ENCODE data around the gene FAM117B.
"Not testable (repeated sequence)": the region's sequence is repeated elsewhere in the genome, so short reads cannot be mapped to it uniquely, and the experiment has no call there.

FAM117B gene

DNA sequence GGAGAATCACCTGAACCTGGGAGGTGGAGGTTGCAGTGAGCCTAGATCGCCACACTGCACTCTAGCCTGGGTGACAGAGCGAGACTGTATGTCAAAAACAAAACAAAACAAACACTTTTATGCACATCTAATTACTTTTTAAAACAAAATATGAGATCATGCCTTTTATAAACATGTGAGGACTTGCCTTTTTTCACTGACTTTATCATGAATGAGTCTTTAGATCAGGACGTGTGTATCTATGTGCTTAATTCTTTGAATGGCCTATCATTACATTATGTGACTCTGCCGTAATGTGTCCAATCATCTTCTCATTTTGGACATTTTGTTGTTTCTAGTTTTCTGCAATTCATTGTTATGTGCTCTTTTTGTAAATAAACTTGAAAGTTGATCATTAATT is 58.7 kb downstream of the FAM117B start:
- Mint-ChIP-seq H3K36me3 (ENCODE audit: insufficient read depth) (peaks cover 5% of the 10 kb centered on the region), H3K4me3 (no peak overlapping the region), H3K4me1 (ENCODE audit: low read depth in 2 of 2) (peaks cover 0 to 5% of the 10 kb centered on the region in 2 donors), H3K9me3 (no peaks in the 10 kb centered on the region), H3K27ac (no peak overlapping the region), H3K27me3 (no peaks in the 10 kb centered on the region)
- DNase-seq (no peak), ATAC-seq (replicated peaks) (no peak)

DNA sequence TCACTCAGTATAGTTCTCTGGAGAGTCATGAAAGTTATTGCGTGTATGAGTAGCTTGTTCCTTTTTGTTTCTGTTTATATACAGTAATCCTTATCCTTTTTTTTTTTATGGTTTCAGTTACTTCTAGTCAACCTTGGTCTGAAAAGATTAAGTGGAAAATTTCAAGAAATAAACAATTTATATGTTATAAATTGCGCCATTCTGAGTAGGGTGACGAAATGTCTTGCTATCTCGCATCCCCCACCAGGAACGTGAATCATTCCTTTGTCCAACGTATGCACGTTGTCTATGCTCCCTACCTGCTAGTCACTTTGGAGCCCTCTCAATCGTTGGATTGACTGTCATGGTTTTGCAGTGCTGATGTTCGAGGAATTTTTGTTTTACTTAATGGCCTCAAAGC is 60.4 kb downstream of the FAM117B start:
- Mint-ChIP-seq H3K36me3 (ENCODE audit: insufficient read depth) (peaks cover 10% of the 10 kb centered on the region), H3K4me1 (ENCODE audit: low read depth in 2 of 2) (peaks cover 5 to 10% of the 10 kb centered on the region in 2 donors), H3K27me3 (no peaks in the 10 kb centered on the region), H3K4me3 (no peak overlapping the region), H3K27ac (no peak overlapping the region), H3K9me3 (no peaks in the 10 kb centered on the region)
- ATAC-seq (replicated peaks) (no peak), DNase-seq (no peak)

DNA sequence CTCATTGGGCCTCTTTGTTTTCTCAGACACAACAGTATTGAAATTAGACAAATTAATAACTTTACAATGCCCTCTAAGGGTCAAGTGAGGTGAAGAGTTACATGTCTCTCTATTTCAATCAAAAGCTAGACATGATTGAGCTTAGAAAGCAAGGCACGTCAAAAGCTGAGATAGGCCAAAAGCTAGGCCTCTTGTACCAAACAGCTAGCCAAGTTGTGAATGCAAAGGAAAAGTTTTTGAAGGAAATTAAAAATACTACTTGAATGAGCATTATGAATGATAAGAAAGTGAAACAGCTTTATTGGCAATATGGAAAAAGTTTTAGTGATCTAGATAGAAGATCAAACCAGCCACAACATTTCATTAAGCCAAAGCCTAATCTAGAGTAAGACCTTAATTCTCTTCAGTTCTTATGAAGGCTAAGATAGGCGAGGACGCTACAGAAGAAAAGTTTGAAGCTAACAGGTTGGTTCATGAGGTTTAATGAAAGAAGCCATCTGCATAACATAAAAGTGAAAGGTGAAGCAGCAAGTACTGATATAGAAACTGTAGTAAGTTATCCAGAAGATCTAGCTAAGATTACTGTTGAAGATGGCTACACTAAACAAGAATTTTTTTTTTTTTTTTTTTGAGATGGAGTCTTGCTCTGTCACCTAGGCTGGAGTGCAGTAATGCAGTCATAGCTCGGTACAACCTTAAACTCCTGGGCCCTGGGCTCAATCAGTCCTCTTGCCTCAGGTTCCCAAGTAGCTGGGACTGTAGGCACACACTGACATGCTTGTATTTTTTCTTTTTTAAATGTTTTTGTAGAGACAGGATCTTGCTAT is 65.5 kb downstream of the FAM117B start:
- Mint-ChIP-seq H3K36me3 (ENCODE audit: insufficient read depth) (peaks cover 10% of the 10 kb centered on the region), H3K9me3 (no peaks in the 10 kb centered on the region), H3K4me1 (ENCODE audit: low read depth in 2 of 2) (peaks cover 16 to 18% of the 10 kb centered on the region in 2 donors), H3K27me3 (no peaks in the 10 kb centered on the region), H3K27ac (peak overlapping the region in 1 of 2 donors; percentile 9), H3K4me3 (no peak overlapping the region)
- DNase-seq (no peak), ATAC-seq (replicated peaks) (no peak)

- Mint-ChIP-seq H3K27ac (no peak overlapping the region), H3K4me3 (no peak overlapping the region), H3K9me3 (no peaks in the 10 kb centered on the region), H3K27me3 (no peaks in the 10 kb centered on the region), H3K36me3 (ENCODE audit: insufficient read depth) (peaks cover 10% of the 10 kb centered on the region), H3K4me1 (ENCODE audit: low read depth in 2 of 2) (peaks cover 21 to 24% of the 10 kb centered on the region in 2 donors)
- DNase-seq (no peak), ATAC-seq (replicated peaks) (no peak)
Measured at GRCh38 chr2:202703091-202703490, 68.3 kb downstream of the FAM117B start.

DNA sequence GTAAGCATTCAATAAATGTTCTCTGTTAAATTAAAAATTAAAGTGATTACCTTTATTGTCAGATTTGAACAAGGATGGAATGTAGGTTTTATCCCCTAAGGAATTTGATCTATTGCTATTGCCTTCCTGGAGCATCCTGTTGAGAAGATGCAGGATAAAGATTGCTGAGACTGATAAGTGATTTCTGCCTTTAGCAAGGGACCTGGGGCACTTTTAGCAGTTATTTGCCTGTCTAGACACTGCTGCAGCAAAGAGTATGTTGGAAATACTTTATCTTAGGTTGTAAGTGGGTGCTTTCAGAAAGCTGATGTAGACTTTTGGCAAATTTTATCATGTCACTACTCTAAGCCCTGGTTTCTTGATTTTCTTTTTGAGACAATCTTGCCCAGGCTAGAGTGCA is 69.5 kb downstream of the FAM117B start:
- H3K27ac Mint-ChIP-seq, result no peak overlapping the region

GRCh38 chr2:202705446-202706020 is 70.8 kb downstream of the FAM117B start:
- H3K27me3 Mint-ChIP-seq, result no peaks in the 10 kb centered on the region
- H3K9me3 Mint-ChIP-seq, result no peaks in the 10 kb centered on the region
- H3K27ac Mint-ChIP-seq, result peak overlapping the region in 1 of 2 donors; percentile 57
- ATAC-seq (replicated peaks) (no peak), DNase-seq (no peak)
- H3K4me1 Mint-ChIP-seq (ENCODE audit: low read depth in 2 of 2), result peaks cover 16 to 28% of the 10 kb centered on the region in 2 donors
- H3K4me3 Mint-ChIP-seq, result no peak overlapping the region
- peaks cover 16% of the 10 kb centered on the region for H3K36me3 Mint-ChIP-seq (ENCODE audit: insufficient read depth)

More for the DNA sequence above, 69.5 kb downstream of the FAM117B start:
- no peak for ATAC-seq (replicated peaks)
- Mint-ChIP-seq H3K4me3 (no peak overlapping the region), H3K9me3 (no peaks in the 10 kb centered on the region), H3K36me3 (ENCODE audit: insufficient read depth) (peaks cover 10% of the 10 kb centered on the region), H3K4me1 (ENCODE audit: low read depth in 2 of 2) (peaks cover 21 to 24% of the 10 kb centered on the region in 2 donors), H3K27me3 (no peaks in the 10 kb centered on the region)
- DNase-seq, result no peak

- not testable (repeated sequence) for H3K27ac Mint-ChIP-seq
Measured at GRCh38 chr2:202714971-202715935, 80.5 kb downstream of the FAM117B start.

DNA sequence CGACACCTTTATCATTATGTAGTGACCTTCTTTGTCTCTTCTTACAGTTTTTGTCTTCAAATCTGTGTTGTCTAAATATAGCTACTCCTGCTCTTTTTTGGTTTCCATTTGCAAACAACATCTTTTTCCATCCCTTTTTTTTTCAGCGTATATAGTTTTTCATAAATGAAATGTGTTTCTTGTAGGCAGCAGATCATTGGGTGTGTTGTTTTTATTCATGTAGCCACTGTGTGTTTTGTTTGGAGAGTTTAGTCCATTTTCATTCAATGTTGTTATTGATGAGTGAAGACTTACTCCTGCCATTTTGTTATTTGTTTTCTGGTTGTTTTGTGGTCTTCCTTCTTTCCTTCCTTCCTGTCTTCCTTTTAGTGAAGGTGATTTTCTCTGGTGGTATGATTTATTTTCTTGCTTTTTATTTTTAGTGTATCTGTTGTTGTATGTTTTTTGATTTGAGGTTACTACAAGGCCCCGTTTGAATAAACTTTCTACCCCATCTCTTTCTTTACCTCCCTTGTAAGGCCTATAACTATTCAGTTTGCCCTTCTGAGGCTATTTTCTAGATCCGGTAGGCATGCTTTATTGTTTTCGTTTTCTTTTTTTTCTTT is 81.4 kb downstream of the FAM117B start:
- DNase-seq, result no peak
- H3K4me3 Mint-ChIP-seq, result no peak overlapping the region
- H3K27ac Mint-ChIP-seq, result no peak overlapping the region
- peaks cover 5 to 20% of the 10 kb centered on the region in 2 donors for H3K9me3 Mint-ChIP-seq
- no peaks in the 10 kb centered on the region for H3K36me3 Mint-ChIP-seq (ENCODE audit: insufficient read depth)
- no peak for ATAC-seq (replicated peaks)
- H3K4me1 Mint-ChIP-seq (ENCODE audit: low read depth in 2 of 2), result peaks cover 15 to 18% of the 10 kb centered on the region in 2 donors
- H3K27me3 Mint-ChIP-seq, result no peaks in the 10 kb centered on the region

More at GRCh38 chr2:202714971-202715935, 80.5 kb downstream of the FAM117B start:
- not testable (repeated sequence) for H3K4me3 Mint-ChIP-seq; ATAC-seq (replicated peaks); DNase-seq; H3K27me3 Mint-ChIP-seq; H3K36me3 Mint-ChIP-seq (ENCODE audit: insufficient read depth)
- Mint-ChIP-seq H3K4me1 (ENCODE audit: low read depth in 2 of 2) (peaks cover 15 to 22% of the 10 kb centered on the region in 2 donors), H3K9me3 (peaks cover 5 to 20% of the 10 kb centered on the region in 2 donors)

GRCh38 chr2:202716953-202717597 is 82.3 kb downstream of the FAM117B start:
- no peak overlapping the region for H3K4me3 Mint-ChIP-seq
- H3K27ac Mint-ChIP-seq, result no peak overlapping the region

GRCh38 chr2:202717598-202718310 is 83.0 kb downstream of the FAM117B start:
- ATAC-seq (replicated peaks), result no peak
- peaks cover 13 to 18% of the 10 kb centered on the region in 2 donors for H3K4me1 Mint-ChIP-seq (ENCODE audit: low read depth in 2 of 2)

More at GRCh38 chr2:202716953-202717597, 82.3 kb downstream of the FAM117B start:
- Mint-ChIP-seq H3K27me3 (no peaks in the 10 kb centered on the region), H3K4me1 (ENCODE audit: low read depth in 2 of 2) (peaks cover 13 to 18% of the 10 kb centered on the region in 2 donors), H3K36me3 (ENCODE audit: insufficient read depth) (no peaks in the 10 kb centered on the region), H3K9me3 (peaks cover 5 to 19% of the 10 kb centered on the region in 2 donors)
- ATAC-seq (replicated peaks) (no peak), DNase-seq (no peak)

DNA sequence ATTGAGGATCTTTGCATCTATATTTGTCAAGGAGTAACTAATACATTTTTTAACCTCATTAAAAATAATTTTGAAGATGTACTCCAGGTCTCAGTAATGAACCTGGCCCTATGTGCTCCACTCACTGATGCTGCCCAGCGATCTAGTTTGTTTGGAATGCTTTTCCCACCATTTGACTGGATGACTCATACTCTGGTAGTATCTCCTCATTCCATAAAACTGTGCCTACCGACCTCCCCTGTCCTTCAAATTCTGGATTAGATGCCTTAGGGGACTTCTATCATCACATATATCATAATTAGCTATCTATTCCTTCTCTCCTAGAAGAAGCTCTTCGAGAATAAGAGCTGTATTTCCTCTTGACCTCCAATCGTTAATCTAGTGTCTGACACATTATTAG is 83.8 kb downstream of the FAM117B start:
- no peak for DNase-seq
- Mint-ChIP-seq H3K4me3 (no peak overlapping the region), H3K4me1 (ENCODE audit: low read depth in 2 of 2) (peaks cover 13 to 18% of the 10 kb centered on the region in 2 donors)

More at GRCh38 chr2:202717598-202718310, 83.0 kb downstream of the FAM117B start:
- no peak for DNase-seq
- Mint-ChIP-seq H3K36me3 (ENCODE audit: insufficient read depth) (no peaks in the 10 kb centered on the region), H3K4me3 (no peak overlapping the region), H3K27ac (peak overlapping the region in 1 of 2 donors; percentile 57), H3K9me3 (peaks cover 5 to 12% of the 10 kb centered on the region in 2 donors), H3K27me3 (no peaks in the 10 kb centered on the region)

GRCh38 chr2:202720226-202720625 is 85.5 kb downstream of the FAM117B start:
- no peak overlapping the region for H3K27ac Mint-ChIP-seq

More for the DNA sequence above, 83.8 kb downstream of the FAM117B start:
- Mint-ChIP-seq H3K27ac (peak overlapping the region in 1 of 2 donors; percentile 57), H3K27me3 (no peaks in the 10 kb centered on the region), H3K36me3 (ENCODE audit: insufficient read depth) (no peaks in the 10 kb centered on the region), H3K9me3 (peaks cover 5 to 12% of the 10 kb centered on the region in 2 donors)
- ATAC-seq (replicated peaks), result no peak

More at GRCh38 chr2:202720226-202720625, 85.5 kb downstream of the FAM117B start:
- Mint-ChIP-seq H3K27me3 (no peaks in the 10 kb centered on the region), H3K9me3 (peaks cover 5 to 12% of the 10 kb centered on the region in 2 donors), H3K4me1 (ENCODE audit: low read depth in 2 of 2) (peaks cover 13 to 18% of the 10 kb centered on the region in 2 donors), H3K4me3 (no peak overlapping the region), H3K36me3 (ENCODE audit: insufficient read depth) (peaks cover 7% of the 10 kb centered on the region)
- DNase-seq, result no peak
- ATAC-seq (replicated peaks), result no peak

All from effector memory CD8-positive, alpha-beta T cell (primary cell).